ENCODE data around the gene ZNF274.
"Not testable (repeated sequence)": the region's sequence is repeated elsewhere in the genome, so short reads cannot be mapped to it uniquely, and the experiment has no call there.

Gene ZNF274

DNA sequence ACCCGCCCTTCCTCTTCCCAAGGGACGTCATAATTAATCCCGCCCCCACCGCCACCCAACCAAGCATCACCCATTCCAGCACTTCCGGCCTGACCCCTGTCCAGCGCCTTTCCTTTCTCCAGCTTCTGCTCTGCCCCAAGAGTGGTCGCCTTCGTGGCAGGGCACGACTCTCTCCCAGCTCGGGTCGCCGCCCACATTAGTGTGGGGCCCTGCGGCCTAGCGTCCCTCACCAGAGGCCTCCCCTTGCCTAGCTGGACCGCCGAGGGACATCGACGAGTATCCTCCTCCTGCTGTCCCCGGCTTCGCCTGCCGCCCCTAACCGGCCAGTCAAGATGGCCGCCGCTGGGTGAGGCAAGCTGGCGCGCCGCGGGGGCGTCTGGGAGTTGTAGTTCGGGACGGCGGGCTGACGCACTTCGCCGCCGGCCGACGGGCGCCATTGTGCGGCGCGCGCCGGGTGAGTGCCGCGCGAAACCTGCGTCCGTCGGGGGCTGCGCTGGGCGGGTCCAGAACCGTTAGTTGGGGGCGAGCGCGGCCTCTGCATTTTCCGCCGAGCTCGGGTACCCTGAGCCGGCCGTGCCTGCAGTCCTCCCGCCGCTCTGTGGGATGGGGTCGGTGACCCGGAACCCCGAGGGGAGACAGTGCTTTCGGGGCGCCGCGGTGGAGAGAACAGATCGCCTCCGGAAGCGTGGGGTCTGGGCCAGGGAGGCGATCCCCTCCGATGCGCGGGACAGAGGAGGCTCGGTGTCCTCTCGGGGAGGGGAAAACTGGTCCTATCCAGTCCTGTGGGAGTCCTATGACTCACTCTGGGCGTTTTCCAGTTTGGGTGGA, at the start of gene ZNF274:
Gene ZNF274 (plus strand): TSS at position 73 of the 828 bp plus-strand sequence. CDS start 905 bp downstream, outside the sequence.
- peak; percentile 68 for DNase-seq

DNA sequence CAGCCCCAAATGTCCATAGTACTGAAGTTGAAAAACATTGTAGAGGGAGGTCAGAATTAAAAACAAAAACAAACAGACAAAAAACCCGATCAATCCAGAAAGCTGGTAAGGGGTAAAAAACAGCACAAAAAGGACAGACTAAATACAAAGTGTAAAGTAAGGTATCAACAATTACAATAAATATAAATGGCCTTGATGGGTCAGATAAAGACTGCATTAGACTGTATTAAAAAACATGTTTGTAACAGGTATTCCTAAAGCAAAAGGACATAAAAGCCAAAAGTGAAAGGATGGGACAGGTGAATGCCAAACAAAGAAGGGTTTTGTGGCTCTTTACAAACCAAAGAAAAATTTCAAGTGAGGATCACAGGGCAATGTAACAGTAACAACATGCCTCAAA, 48.6 kb upstream of the ZNF274 start:
- DNase-seq: no peak

DNA sequence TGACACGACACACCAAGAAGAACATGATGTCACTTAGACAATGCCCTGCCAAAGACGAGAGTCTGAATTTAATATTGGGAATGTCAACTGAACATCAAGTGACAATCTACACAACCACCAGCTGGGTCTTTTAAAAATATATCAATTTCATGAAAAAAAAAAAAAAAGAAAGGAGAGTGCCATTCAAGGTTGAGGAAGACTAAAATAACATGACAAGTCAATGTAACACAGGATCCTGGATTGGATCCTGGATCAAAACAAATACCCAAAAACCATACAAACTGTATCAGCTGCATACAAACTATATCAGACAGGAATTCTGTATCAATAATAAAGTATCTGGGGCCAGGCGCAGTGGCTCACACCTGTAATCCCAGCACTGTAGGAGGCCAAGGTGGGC, 37.0 kb upstream of the ZNF274 start:
- DNase-seq: no peak

DNA sequence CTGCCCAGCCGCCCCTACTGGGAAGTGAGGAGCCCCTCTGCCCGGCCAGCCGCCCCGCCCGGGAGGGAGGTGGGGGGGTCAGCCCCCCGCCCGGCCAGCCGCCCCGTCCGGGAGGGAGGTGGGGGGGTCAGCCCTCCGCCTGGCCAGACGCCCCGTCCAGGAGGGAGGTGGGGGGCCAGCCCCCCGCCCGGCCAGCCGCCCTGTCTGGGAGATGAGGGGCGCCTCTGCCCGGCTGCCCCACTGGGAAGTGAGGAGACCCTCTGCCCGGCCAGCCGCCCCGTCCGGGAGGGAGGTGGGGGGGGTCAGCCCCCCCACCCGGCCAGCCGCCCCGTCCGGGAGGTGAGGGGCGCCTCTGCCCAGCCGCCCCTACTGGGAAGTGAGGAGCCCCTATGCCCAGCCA, 35.4 kb upstream of the ZNF274 start:
- not testable (repeated sequence) for DNase-seq

DNA sequence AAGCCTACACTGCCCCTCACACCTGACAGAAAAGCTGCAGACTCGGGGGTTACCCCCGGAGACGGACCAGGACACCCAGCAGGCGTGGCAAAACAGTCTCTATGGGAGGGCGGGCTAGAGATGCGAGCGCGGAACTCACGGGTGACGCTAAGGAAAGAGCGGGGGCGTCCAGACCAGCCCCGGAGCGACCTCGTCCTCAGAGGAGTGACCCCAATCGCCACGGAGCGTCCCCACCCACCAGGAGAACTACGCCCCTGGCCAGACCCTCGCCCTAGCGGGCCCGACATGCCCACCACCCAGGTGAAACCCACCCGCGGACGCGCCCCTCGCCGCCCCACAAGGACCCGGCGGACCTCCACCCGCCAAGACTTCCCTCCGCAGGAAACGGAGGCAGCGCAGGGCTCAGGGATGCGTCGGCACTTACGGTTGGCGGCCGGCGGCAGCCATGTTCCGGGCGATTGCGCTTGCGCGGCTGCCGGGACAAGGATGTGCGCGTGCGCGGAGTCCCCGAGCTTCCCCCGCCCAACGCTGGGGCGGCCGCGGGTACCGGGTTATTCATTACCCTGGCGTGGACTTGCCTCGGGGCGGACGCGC, 32.4 kb upstream of the ZNF274 start, which contains the start of gene ZNF329:
Gene ZNF329 (minus strand): TSS at position 462 of the 594 bp plus-strand sequence. CDS start 21,286 bp downstream, outside the sequence.
- DNase-seq: peak; percentile 71

DNA sequence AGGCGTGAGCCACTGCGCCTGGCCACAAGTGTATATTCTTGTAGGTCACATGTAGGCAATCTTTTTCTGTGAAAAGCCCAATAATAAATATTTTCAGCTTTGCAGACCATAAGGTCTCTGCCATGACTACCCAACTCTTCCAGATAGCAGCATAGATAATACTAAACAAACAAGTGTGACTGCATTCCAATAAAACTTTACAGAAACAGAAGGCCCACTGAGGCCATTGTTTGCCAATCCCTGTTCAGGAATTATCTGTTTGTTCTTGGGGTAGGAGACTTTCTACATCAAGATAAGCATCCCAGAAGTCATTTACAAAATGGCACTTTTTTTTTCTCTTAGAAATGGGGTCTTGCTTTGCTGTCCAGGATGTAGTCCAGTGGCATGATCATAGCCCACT, 29.5 kb upstream of the ZNF274 start:
- DNase-seq: no peak

DNA sequence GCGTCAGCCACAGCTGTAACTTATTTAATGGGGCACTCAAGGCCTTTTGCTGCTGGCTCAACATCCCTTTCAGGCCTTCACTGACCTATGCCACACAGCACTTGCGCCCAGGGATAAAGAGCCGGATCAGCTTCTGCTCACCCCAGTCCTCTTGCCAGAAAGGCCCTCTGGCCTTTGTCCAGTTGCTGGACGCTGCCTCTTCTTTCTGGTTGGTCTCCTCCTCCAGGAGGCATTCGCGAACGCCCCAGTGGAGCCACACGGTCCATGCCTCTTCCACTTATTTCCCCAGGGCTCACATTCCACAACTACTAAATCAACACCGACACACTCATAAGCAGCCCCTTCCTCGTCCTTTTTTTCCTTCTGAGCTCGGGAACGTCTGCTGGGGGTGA, 28.6 kb upstream of the ZNF274 start:
- DNase-seq: no peak

DNA sequence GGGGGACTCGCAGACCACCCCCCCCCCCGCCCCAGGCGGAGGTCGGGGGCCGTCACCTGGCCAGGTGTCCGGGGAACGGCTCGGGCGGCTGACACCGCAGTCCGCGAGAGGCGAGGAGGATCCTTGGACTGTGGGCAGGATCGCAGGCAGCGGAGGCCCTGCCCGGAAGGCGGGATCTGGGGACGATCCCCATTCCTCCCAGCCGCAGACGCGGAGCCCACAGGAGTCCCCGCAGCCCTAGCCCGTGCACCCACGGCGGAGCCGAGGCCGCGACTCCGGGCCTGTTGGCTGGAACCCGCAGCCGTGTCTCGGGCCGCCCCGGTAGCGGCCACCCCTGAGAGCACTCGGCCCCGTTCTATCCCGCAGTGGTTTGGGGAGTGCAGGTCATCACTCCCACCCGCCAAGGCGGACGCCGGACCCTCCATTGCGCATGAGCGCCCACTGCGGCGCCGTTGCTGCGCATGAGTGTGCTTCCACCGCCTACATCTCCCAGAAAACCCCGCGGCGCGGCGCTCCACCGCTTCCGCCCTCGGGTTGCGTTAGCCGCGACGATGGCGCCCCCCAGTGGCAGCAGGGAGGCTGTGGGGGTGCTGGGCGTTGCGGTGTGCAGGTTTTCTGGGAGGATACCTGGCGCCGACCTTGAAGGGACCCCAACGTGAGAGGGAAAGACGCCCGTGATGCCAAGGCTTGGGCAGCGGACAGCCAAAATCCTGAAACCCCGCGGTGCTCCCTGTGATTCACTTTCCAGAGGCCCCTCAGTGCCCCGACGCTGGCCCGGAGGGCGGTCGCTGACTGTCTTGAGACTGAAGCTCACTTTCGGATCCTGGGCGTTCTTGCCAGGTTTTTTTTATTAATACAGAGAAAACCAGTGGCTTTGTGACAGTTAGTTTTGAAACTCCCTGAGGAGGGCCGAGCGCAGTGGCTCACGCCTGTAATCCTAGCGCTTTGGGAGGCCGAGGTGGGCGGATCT, 27.9 kb upstream of the ZNF274 start:
- peak; percentile 85 for DNase-seq

DNA sequence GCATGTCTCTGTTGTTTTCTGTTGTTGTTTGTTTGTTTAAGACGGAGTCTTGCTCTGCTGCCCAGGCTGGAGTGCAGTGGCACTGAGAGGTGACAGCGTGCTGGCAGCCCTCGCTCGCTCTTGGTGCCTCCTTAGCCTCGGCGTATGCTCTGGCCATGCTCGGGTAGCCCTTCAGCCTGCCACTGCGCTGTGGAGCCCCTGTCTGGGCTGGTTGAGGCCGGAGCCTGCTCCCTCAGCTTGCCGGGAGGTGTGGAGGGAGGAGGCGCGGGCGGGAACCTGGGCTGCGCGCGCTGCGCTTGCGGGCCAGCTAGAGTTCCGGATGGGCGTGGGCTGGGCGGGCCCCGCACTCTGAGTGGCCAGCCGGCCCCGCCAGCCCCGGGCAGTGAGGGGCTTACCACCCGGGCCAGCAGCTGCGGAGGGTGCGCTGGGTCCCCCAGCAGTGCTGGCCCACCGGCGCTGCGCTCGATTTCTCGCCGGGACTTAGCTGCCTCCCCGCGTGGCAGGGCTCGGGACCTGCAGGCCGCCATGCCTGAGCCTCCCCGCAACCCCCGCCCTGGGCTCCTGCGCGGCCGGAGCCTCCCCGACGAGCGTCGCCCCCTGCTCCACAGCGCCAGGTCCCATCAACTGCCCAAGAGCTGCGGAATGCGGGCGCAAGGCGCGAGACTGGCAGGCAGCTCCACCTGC, 25.7 kb upstream of the ZNF274 start:
- DNase-seq: no peak

DNA sequence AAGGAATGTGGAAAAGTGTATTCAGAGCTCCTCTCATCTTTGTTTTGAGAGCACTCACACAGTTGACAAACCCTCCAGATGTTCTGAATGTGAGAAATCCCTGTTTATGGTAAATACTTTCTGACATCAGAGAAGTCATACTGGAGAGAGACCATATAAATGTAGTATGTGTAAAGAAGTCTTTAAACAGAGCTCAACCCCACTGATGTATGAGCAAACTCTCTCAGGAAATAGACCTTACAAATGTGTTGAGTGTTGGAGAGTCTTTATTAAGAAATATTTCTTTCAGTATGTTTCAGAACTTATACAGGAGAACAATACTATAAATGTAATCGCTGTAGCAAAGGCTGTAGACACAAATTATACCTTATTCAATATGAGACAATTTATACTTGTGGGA, 16.6 kb upstream of the ZNF274 start:
- no peak for DNase-seq

DNA sequence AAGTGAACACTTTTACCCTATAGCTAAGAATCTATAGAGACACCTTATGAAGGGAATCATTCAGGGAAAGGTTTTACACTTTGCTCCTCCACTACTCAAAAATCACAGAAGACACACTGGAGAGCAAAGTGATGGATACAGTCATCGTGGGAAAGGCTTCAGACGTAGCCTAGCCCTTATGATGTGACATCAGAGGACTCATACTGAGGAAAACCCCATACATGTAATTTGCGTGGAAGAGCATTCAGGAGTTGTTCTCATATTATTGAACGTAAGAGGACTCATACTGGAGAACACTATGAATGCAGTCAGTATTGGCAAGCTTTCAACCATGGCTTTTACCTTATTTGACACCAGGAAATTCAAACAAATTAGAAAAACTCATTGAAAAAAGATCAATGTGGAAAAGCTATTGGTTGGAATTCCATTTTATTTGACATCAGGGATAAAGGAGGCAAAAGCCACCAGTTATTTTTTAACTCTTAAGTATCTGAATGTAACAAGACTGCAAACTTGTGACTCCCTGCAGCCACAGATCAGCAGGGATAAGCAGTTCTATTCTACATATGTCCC, 16.1 kb upstream of the ZNF274 start:
- DNase-seq: no peak

DNA sequence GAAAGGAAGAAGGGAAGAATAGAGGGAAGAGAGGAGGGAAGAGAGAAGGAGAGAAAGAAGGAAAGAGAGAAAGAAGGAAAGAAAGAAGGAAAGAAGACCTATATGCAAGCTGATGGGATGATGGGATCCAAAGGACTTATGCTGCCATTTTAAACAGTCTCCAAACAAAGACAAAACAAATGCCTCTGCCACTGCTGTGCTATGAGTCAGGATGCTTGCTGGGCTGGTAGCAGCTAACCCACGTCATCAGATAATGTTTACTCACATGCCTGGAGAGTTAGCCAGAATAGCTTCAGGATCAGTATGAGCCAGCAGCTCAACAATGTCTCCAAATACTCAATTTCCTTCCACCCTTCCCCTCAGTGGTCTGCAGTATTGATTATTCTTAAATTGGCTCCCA, 12.0 kb upstream of the ZNF274 start:
- peak; percentile 0 for DNase-seq

DNA sequence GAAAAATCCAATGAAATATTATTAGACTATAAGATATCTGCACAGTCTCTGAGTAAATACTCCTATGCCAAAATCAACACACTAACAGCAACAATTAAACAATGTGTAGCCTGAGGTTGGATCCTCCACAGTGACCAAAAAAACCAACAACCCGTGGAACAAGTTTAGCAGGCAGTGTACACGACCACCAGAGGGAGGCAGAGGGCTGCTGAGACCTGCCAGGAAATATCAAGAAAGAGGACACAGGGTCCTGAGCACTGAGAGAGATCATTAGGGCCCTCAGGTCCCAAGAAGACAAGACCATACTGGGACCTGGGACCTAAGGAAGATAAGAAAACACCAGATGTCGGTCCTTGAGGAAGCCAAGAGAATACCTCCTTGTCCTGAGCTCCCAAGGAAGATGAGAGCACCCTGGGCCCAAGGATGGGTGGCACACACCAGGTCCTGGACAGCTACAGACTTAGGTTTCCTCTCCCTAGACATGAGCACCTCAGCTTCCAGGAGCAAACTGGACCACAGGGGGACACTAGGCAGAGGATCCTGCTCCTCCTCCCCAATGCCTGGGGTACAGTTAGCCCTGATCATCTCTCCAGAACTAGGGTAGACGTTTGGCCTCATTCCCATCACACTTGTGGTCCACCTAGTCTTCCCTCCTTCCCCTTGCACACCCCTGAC, 822 bp upstream of the ZNF274 start:
- DNase-seq: no peak

DNA sequence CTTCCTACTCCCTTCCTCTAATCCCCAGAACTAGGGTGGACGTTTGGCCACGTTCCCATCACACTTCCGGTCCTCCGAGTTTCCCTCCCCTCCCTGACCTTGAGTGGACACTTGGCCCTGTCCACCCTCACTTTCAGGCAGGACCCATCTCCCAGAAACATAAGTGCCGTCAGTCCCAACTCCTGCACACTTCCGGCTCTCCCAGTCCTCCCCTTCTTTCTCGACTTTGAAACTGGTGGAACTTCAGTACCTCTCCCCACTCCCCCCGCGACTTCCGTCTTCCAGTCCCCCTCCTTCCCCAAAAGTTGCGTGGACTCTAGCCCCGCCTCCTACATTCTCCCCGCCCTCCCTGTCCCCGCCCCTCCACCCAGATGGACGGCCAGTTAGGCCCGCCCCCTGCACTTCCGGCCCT, 278 bp upstream of the ZNF274 start:
- DNase-seq: peak; percentile 66

DNA sequence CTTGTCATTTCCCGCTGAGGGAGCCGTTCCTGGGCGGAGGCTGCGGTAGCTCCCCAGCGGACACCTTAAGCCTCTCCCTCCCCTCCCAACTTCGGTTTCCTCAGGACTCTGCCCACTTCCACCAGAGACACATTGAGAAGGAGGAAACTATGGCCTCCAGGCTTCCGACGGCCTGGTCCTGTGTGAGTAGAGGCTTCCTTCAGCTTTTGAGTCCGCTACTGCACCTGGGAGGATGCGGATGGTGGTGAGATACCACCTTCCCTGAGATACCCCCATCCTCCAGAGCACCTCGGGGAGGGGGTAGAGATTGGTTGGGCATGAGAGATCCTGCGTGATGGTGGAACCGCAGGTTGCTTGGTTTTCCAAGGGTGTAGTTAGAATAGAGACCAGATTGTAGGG, 955 bp downstream of the ZNF274 start:
- no peak for DNase-seq

DNA sequence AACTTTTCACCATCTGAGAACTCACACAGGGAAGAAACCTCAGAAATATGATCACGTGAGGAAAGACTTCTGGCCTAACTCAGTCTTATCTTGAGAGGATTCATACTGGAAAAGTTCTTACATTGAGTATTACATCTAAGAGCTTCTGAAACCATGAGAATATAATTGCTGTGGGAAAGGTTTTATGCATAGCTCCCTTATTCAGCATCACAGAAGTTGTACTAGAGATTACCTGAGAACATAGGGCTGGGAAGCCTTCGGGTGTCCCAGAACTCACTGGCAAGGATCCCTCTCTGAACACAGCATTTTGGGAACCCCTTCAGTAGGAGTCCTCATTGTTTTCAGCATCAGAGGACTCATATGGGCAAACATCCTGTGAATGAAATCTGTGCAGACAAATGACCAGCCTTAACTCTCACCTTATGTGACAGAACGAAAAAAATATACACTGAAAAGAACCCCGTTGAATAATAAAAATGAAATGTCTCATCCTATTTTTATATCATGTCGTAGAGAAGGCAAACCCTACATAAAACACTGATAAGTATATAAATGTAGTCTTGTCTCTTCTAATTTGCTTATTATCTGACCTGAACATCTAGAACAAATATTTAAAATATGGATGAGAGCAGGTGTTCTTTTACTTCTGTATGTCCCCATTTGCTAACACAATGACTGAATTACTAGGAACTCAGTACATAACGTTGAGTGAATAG, 14.2 kb downstream of the ZNF274 start:
- DNase-seq: no peak

DNA sequence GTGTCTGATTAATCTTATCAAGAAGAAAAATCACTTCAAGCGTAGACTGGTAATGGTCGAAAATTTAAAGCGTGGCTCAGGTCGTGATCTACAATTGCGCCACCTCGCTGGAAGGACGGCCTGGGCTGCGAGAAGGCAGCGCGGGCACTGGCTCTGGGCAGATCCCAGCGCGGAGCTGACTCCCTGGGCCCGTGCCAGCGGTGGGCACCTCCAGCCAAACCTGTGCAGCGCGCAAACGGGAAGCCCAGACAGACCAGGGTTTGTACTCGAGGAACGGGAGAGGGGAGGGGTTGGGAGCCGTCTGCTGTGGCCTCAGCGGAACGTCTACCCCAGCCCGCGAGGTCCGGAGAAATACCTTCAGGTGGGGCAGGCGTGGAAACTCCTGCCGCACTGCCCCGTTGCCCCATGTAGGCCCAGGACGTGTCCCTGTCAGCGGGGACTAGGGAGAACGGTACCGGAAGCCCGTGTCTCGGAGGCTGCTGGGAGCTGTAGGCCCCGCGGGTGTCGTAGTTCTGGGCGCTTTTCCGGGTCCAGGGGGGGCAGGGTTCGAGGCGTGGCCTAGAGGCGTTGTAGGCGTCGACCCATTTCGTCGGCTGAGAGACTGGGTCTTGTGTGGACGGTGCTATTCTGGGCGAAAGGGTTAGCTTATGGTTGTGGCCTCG, 21.1 kb downstream of the ZNF274 start:
- DNase-seq: no peak

DNA sequence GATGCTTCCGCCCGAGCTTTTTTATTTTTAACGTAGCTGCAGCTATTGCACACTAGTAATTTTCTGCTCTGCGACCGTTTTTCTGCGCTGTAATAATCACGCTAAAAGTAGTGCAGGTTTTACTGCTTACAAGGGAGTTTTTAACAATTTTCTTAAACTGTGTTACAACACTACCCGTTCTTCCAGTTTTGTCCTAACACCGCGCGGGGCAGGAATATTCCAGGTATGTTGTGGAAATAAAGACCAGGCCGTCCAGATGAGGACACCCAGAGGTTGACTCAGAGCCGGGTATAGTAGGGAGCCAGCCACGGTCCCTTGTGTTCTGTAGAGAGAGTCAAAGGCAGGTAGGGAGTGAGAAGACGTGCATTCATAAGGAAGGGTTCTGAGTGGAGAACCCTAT, 21.7 kb downstream of the ZNF274 start:
- DNase-seq: no peak

DNA sequence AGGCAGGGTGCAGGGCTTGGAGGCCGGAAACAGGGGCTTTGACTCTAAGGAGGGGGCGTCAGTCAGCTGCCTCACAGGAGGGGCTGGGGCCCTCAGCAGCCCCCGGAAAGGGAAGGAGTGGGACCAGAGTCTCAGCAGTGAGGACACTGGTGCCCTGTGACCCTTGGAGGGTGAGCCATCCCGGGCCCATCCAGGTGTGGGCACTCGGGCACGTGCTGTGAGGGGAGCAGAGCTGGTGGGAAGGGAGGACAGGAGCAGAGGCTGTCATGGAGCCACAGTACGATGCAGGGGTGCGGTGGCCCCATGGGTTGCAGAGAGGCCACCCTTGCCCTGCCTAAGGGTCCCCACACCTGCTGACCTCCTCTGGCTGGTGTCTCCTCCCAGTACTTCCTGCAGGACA, 26.7 kb downstream of the ZNF274 start:
- no peak for DNase-seq

DNA sequence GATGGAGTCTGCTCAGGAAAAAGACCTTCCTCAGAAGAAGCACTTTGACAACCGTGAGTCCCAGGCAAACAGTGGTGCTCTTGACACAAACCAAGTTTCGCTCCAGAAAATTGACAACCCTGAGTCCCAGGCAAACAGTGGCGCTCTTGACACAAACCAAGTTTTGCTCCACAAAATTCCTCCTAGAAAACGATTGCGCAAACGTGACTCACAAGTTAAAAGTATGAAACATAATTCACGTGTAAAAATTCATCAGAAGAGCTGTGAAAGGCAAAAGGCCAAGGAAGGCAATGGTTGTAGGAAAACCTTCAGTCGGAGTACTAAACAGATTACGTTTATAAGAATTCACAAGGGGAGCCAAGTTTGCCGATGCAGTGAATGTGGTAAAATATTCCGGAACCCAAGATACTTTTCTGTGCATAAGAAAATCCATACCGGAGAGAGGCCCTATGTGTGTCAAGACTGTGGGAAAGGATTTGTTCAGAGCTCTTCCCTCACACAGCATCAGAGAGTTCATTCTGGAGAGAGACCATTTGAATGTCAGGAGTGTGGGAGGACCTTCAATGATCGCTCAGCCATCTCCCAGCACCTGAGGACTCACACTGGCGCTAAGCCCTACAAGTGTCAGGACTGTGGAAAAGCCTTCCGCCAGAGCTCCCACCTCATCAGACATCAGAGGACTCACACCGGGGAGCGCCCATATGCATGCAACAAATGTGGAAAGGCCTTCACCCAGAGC, 29.6 kb downstream of the ZNF274 start:
- no peak for DNase-seq

Data from amniotic stem cell (primary cell).